ENCODE data around the gene COPB1. TPM values are rescaled to one million over a fixed set of nuclear protein-coding genes. Genes with fewer than 3 reads are reported as not detected.
"Not testable (repeated sequence)": the region's sequence is repeated elsewhere in the genome, so short reads cannot be mapped to it uniquely, and the experiment has no call there.

COPB1 gene, protein sequence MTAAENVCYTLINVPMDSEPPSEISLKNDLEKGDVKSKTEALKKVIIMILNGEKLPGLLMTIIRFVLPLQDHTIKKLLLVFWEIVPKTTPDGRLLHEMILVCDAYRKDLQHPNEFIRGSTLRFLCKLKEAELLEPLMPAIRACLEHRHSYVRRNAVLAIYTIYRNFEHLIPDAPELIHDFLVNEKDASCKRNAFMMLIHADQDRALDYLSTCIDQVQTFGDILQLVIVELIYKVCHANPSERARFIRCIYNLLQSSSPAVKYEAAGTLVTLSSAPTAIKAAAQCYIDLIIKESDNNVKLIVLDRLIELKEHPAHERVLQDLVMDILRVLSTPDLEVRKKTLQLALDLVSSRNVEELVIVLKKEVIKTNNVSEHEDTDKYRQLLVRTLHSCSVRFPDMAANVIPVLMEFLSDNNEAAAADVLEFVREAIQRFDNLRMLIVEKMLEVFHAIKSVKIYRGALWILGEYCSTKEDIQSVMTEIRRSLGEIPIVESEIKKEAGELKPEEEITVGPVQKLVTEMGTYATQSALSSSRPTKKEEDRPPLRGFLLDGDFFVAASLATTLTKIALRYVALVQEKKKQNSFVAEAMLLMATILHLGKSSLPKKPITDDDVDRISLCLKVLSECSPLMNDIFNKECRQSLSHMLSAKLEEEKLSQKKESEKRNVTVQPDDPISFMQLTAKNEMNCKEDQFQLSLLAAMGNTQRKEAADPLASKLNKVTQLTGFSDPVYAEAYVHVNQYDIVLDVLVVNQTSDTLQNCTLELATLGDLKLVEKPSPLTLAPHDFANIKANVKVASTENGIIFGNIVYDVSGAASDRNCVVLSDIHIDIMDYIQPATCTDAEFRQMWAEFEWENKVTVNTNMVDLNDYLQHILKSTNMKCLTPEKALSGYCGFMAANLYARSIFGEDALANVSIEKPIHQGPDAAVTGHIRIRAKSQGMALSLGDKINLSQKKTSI
- 100 to 1,000 TPM; 123 to 167 (median 144) TPM for polyA plus RNA-seq (ENCODE audit: insufficient read length in 4 of 4)

DNA sequence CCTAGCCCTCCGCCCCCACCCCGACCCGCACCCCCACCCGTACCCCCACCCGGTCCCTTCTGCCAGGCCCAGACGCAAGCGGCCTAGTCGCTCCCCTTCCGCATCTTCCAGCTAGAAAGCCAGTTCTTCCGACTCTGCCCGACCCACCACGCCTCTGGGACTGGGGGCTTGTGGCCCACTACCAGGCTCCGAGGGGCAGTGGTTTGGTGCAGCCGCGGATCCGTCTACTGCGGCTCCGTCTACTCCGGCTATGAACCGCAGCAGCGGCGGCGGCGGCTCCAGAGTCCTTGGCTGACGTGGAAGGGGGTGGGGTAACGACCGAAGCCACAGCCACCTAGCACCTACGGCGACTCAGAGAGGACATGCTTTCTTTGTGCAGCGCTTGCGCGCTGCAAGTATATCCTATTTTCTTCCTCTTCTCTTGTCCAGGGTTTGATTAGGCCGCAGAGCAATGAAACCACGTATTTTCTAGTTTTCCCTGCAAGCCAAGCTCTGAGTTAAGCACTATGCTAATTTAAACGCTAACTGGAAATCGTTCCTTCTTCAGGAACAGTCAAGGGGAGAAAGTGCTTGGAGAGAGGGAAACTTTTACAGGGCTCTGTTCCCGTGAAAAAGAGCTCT, at the start of gene COPB1:
Gene COPB1 (minus strand): TSS at position 252 of the 621 bp plus-strand sequence. CDS start 883 bp downstream, outside the sequence.
- peak; percentile 84 to 95 (median 94) for DNase-seq (ENCODE audit: low read depth in 4 of 4, low spot score in 2 of 4)

DNA sequence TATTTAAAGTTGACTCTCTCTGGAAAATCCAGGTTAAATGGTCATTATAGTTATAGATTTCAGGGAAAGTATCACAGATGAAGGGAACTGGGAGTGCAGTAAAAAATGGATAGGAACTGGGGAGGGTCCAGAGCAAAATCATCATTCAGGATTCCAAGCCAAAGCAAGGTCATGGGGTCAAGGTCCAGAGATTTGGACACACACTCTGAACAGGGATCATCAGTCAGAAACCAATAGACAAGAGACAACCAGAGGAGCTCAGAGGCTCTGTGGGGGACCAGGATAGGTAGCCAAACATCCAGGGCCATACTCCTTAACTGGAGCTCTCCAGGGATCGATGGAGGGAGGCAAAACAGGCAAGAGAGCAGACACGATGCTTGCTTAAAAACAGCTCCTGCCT, 47.8 kb upstream of the COPB1 start:
- no peak for DNase-seq (ENCODE audit: low read depth in 4 of 4, low spot score in 2 of 4)

DNA sequence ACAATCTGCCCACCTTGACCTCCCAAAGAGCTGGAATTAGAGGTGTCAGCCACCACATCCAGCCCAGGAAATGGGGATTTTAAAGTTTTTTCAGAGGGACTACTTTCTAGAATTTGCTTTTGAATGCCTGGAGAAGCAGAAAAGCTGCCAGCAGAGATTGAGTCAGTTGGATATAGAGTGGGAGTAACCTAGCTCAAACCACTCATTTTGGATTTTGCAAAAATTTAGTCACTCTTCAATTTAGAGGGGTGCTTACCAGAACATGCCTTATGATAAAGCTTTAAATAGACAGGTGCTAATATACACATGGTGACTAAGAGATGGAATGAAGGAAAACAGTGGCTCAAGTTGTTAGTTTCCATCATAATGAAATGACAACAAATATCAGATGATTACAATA, 47.1 kb upstream of the COPB1 start:
- no peak for DNase-seq (ENCODE audit: low read depth in 4 of 4, low spot score in 2 of 4)

DNA sequence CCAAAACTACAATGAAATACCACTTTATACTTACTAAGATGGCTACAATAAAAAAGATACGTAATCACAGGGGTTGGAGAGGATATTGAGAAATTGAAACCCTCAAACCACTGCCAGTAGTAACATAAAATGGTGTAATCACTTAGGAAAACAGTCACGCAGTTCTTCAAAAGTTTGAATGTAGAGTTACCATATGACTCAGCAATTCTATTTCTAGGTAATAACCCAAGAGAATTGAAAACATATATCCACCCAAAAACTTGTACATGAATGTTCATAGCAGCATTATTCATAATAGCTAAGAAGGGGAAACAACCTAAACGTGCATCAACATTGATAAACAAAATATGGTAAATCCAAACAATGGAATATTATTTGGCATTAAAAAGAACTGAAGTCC, 45.0 kb upstream of the COPB1 start:
- no peak for DNase-seq (ENCODE audit: low read depth in 4 of 4, low spot score in 2 of 4)

DNA sequence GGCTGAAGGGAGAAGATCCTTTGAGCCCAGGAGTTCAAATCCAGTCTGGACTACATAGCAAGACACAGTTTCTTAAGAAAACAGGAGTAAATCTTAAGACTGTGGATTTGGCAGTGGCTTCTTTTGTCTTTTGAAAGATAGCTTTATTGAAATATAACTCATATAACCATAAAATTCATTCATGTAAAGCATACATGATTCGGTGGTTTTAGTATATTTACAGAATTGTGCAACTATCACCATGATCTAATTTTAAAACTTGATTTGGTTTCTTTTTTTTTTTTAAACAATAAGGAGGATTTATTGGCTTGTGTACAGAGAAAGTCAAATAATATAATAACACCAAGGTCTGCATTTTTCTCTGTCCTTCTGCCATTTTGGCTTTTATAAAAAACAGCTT, 43.6 kb upstream of the COPB1 start:
- DNase-seq (ENCODE audit: low read depth in 4 of 4, low spot score in 2 of 4): no peak

DNA sequence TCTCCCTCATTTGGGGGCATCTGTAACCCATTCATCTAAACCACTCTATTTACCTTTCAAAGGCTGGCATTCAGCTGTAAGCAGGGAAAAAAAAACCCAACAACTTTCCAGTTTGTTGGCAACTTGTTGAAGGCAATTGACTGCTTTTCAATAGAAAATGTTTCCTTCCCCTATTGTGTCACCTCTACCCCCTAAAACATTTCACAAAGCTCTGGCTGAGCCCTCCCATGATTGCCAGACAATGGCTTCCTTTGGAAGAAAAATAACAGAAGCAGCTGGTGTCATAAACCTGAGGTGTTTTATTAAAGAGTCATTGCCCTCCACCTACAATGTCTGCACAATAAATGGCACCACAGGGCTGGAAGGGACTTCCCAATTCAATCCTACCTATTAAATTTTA, 42.7 kb upstream of the COPB1 start:
- DNase-seq (ENCODE audit: low read depth in 4 of 4, low spot score in 2 of 4): no peak

DNA sequence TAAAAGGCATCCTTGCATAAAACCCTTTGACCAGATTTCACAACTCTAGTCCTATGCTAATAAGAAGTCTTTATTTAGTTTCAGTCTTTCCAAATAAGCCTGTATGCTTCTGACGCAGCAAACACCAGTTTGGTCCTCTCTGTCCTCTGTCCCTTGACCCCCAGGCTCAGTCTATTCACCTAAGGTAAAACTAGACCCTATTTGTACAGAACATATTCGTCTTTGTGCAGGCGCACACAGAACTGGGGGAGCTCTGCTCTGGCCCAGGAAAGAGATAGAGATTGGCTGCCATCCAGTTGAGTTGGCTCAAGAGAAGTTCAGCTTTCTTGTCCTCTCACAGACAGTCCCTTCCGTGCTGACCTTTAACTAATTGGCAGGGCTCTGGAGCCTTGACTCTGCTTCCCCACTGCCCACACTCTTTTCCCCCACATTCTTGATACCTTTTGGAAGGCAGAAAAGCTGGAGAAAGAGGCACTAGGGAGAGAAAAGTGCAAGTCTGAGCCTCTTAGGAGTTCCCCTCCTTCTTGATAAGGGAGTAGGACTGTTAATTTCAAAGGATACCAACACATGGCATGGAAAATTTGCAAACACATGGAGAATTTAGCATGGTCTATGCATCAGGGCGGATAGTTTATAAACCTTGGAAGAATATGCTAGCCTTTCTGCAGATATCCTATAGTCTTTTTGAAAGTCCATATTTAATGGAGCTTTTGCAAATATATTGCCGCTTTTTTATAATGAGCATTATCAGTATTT, 41.8 kb upstream of the COPB1 start:
- DNase-seq (ENCODE audit: low read depth in 4 of 4, low spot score in 2 of 4): no peak

DNA sequence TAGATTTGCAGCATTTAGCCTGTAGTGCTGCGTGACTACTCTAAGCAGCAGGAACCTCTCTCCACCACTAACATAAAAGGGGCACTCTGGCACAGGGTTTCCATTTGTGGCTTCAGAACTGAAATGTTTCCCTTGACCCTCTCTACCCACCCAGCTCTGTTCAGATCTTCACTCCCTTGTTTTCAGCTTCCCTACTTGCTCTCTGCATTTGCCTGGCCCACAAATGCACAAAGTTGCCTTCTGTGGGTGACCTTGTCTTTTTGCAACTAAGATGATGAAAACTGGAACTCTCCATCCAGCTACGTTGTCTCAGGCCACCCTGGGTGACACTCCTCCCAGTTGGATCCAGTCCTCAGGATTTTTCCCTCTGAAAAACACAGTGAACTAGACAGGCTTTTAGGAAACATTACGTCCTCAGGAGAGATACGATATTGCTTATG, 40.4 kb upstream of the COPB1 start:
- no peak for DNase-seq (ENCODE audit: low read depth in 4 of 4, low spot score in 2 of 4)

DNA sequence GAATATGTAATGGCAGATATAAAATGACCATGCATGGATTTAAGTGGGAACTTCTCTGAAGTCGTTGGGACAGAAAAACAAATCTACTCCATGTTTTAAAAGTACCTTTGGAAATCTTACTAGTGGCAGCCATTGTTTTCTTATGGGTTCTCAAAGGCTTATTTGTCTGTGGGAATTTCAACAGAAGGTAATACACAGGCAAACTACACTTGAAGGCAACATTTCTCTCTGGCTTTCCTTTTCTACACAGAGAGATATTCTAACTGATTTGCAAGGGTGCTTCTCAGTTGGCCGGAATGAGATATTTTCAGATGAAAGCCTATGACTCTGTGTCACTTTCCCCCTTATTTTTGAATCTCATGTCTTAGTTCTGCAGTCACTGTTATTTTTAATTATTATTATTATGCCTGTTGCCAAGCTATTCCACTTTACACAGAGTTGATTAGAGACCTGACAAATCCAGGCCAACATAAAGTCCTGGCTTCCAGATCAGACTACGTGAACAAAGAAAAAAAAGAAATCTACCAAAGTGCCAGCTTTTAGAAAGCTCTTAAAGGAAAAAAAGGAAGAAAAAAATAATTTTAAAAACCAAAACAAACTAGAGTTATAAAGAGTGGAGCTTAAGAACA, 39.4 kb upstream of the COPB1 start:
- no peak for DNase-seq (ENCODE audit: low read depth in 4 of 4, low spot score in 2 of 4)

DNA sequence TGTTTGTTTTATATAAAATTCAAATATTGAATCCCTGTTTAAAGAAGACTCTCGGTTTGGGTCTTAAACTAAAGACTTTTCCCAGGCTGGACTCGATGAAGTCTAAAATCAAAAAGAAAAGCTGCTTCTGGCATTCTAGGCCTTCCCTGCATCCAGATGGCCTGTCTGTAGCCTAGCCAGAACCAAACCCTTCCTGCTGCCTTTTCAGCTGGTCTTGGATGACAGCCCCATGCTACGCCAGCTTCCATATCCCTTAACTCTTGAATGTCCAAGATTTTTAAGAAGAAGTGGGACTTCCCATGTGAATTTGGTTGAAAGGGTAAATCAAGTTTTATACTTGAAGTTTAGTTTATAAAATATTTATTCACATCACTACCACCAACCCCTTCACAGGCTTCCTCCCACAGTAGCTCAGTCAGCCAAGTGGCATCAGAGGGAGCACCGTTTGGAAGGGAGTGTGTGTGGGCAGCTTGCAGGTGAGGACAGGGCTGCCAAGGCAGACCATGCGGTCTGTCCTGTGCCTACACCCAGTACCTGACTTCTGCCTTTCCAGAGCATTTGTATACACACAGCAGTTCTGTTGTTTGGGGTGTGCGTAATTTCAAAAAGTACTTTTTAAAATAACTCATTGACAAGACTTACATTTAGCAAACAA, 38.8 kb upstream of the COPB1 start:
- no peak for DNase-seq (ENCODE audit: low read depth in 4 of 4, low spot score in 2 of 4)

DNA sequence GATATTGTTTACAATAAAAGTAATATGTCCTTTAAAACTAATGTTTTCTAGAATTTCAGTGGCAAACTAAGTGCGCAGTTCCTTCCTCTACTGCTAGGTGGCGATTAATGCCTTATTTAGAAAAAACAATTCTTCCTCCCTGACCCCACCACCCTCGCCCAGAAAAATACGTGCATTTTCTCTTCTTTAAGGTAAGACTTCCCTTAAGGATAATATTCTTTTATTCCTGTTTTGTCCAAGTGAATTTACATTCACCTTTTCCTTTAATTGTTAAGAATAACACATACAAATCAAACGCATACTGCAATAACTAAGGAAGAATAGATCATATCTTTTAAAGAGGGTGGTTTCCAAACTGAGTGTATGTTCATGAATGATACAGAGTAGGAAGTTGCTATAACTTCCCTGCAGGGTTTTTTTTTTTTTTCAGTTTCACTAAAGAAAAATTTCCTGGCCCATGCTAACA, 37.6 kb upstream of the COPB1 start:
- DNase-seq (ENCODE audit: low read depth in 4 of 4, low spot score in 2 of 4): peak in 2 of 4 donors; percentile 13 to 15

DNA sequence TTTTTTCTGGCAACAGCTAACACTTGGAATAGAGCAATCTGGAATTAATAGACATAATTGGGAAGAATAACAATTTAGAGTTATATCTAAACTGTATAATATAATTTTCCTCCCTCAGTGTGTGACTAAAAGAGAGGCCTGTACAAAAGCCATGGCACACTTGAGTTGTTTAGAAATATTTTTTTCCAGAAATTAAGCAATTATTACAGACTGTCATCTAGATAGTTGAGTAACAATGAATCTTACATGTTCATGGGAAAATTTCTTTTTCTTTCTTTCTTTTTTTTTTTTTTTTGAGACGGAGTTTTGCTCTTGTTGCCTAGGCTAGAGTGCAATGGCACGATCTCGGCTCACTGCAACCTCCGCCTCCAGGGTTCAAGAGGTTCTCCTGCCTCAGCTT, 35.6 kb upstream of the COPB1 start:
- not testable (repeated sequence) for DNase-seq (ENCODE audit: low read depth in 4 of 4, low spot score in 2 of 4)

DNA sequence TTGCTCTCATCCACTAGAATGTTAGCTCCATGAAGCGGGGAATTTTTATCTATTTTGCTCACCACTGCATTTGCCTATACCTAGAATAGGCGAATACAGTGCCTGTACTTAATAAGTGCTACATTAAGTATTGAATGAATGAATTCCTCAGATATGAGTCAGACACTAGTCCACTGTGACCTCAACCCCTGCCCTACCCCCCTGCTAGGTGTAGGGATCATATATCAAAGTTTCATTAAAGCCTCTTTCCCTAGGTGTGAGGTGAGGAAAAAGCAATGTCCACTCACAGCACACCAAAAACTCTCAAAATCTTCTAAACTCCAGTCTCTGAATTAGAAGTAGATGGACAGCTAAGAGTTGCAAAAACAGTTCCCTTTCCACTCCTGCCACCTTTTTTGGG, 30.3 kb upstream of the COPB1 start:
- DNase-seq (ENCODE audit: low read depth in 4 of 4, low spot score in 2 of 4): no peak

DNA sequence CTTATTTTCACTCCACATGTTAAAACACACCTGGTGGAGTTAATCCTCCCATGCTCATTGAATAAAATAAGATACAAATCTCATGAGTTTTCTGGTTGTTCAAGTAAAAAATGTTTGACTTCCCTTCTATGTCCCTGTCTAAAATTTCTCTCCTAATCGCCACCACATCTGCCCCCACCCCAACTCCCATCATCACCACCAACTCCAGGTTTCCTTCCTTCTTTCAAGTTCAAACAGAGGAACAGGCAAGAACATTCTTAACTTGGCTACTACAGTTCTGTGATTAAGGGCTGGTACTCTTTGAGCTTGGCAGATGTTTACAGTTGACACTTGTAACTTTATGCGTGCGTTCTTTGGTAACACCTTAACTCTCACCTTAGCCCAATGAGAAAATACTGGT, 29.7 kb upstream of the COPB1 start:
- DNase-seq (ENCODE audit: low read depth in 4 of 4, low spot score in 2 of 4): no peak

DNA sequence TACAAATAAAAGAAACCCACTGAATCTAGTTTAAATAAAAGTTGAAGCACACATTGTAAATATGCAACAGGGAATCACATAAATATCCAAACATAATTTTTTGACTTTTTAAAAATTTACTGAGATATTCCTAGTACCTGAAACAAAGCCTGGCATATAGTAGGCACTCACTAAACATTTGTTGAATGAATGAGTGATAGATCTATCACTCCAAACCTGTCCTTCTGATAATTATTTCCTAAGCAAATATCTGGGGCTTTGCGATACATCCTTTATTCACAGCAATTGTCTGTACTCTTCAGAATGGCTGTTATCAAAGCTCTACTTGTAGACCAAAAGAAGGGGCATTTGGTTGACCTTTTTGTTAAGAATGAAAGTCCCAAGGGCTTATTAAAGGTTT, 23.2 kb upstream of the COPB1 start:
- DNase-seq (ENCODE audit: low read depth in 4 of 4, low spot score in 2 of 4): no peak

DNA sequence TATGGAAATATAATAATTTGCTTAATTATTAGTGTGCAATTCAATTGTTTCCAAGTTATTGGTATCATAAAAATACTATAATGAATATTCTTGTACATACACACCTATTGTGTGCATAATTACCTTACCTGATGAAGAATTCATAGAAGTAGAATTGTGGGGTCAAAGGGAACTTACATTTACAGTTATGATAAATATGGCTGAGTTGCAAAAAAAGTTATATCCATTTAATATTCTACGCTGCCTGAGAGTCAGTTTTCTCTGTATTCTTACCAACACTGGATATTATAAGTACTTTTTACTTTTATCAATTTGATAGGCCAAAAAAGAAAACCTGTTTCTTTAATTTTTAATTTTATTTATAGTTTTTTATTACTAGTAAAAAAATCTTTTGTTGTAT, 22.6 kb upstream of the COPB1 start:
- no peak for DNase-seq (ENCODE audit: low read depth in 4 of 4, low spot score in 2 of 4)

DNA sequence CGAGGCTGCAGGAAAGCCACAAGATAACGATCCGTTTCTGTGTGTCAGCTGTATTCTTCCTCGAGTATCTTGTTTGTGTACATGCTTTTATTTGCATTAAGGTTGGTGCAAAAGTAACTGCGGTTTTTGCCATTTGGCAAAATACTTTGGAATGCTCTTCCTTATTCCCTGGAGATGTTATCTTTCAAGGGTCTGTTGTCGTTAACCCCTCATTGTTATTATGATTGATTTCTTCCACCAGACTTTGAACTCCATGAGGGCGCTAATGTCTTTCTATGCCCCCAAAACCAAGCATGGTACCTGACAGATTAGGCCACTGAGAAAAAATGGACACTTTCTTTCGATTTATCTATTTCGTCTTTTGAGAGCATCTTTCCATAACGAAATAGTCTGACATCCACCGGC, 21.1 kb upstream of the COPB1 start:
- DNase-seq (ENCODE audit: low read depth in 4 of 4, low spot score in 2 of 4): peak in 1 of 4 donors; percentile 28

DNA sequence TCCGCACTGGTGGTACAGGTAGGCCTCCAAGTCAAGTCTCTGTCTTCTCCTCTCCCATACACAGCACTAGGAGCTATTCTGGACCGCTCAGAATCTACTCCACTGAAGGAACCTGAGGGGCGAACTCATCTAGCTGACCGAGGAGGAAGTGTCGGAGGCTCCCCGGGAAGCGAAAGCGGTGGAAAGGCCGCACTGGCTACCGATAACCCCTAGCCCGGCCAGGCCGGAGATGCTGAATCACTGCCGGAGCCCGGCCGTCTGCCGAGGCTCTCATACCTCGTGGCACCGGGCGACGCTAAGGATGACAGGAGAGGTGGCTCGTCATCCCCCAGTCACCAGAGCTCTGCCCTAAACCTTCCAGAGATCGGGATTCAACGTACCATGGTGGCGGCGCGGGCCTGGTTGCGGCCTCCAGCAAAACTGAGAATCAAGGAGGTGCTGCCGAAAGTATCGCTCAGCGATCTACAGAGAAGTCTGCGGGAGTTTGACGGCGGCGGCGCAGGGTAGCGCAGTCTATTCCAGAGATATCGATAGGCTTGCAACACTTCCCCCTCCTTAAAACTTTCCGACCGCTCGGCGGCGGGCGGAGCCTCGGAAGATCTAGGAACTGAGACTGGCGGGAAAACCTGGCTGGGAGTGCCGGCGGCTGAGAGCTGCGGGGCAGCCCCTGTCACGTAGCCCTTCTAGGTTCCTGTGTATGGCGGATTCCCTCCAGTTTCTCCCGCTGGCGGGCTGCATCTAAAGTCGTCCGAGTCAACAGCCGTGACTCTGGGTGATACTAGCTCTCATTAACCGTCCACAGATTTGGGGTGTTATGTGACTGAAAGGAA, 20.5 kb upstream of the COPB1 start, which contains the start of gene PSMA1:
Gene PSMA1 (minus strand): TSS at position 470 of the 830 bp plus-strand sequence. CDS start 87 bp downstream, at position 383.
- peak; percentile 74 to 92 (median 86) for DNase-seq (ENCODE audit: low read depth in 4 of 4, low spot score in 2 of 4)
